Stimulated activated naive CD8-positive, alpha-beta T cell treated with anti-CD3 and anti-CD28 coated beads, Interleukin-15, Interleukin-2, amounts not matched to agents 100 U/mL and 50 U/mL, for 24 hours (primary cell): ENCODE data around the gene PI4KA.
"Not testable (repeated sequence)": the region's sequence is repeated elsewhere in the genome, so short reads cannot be mapped to it uniquely, and the experiment has no call there.

Experiments used
- ATAC-seq: fragments of 150-1000 bp; cut with Tn5 transposase; one replicate; pipeline ENCODE4 v1.10.0; 2021
- DNase-seq: peaks from one replicate; pipeline ENCODE4 v3.0.0; 2021

PI4KA gene

DNA sequence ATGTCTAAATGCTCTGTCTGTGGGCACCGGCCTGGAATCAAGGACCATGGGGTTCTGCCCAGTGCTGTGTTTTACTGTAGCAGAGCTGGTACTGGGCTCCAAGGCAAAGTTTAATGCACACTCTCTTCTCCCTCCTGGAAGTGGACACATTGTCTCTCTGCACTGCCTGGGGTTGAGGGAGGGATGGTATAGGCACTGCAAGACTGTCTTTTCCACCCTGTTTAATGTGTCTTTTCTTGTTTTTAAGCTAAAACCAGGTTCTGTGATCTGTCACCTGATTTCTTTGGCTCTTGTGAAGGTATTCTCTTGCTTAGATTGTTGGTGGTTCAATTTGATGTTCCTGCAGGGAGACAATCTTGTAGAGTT, 194.0 kb downstream of the PI4KA start:
- DNase-seq (no peak), ATAC-seq (no peak)

DNA sequence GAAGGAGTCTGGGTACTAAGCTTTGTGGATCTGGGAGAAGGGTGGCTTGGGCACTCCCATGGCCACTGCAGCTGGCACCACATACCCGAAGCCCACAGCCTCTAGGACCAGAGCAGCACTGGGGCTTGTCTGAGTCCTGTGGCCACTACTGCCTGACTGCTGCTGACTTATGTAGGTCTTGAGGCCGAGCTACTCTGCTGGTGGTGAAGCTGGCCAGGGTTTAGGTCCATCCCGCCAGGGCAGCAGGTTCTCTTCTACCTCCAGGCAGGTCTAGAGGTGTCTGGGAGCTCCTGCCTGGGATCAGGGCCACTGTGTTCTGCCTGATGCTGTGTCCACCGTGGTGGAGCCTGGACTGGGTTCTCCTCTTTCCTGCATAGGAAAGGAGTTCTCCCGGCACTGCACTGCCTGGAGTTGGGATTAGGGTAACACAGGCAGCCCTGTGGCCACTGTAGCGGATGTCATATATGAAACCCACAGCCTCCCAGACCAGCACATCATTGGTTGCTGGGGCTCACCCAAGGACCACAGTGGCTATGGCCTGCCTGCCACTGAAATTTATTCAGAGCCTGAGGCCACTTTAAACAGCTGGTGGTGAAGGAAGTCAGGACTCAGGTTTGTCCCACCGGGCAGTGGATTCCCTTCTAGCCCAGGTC, 194.5 kb downstream of the PI4KA start:
- no peak for DNase-seq
- ATAC-seq: no peak

- ATAC-seq (no peak), DNase-seq (no peak)
Observed at GRCh38 chr22:20663137-20663828, 195.3 kb downstream of the PI4KA start.

GRCh38 chr22:20662524-20663036, 196.0 kb downstream of the PI4KA start:
- ATAC-seq, DNase-seq: not testable (repeated sequence)

- DNase-seq (no peak), ATAC-seq (no peak)
Observed at GRCh38 chr22:20661473-20661872, 197.1 kb downstream of the PI4KA start.

DNA sequence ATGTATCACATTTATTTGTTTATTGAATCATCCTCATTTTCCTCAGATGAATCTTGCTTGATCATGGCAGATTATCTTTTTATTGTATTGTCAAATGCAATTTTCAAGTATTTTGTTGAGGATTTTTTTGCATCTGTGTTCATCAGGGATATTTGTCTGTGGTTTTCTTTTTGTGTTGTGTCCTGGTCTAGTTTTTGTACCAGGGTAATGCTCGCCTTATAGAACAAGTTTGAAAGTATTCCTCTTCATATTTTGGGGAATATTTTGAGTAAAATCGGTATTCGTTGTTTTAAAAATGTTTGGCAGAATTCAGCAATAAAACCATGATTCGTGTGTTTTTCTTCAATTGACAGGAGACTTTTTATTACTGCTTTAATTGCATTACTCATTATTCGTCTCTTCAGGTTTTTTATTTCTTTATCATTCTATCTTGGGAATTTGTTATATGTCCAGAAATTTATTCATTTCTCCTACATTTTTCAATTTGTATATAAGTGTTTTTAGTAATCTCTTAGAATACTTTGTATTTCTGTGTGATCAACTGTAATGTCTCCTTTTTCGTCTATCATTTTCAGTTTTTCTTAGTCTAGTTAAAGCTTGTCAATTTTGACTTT, 198.1 kb downstream of the PI4KA start:
- ATAC-seq (no peak), DNase-seq (no peak)

GRCh38 chr22:20659920-20660319, 198.7 kb downstream of the PI4KA start:
- ATAC-seq: no peak
- DNase-seq: no peak

DNA sequence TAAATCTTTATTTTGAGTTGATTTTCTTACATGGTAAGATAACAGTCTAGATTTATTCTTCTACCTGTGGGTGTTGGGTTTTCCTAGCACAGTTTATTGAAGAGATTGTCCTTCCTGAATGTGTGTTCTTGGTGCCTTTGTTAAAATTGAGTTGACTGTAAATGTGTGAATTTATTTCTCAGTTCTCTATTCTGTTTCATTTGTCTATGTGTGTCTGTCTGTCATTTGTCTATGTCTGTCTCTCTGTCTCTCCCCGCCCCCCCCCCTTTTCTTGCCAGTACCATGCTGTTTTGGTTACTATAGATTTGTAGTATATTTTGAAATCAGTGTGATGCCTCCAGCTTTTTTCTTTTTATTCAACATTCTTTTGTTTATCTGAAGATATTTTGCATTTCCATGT, 199.4 kb downstream of the PI4KA start:
- no peak for ATAC-seq

GRCh38 chr22:20658433-20659222, 200.0 kb downstream of the PI4KA start:
- ATAC-seq (no peak), DNase-seq (no peak)

More for the DNA sequence above, 199.4 kb downstream of the PI4KA start:
- DNase-seq: no peak

DNA sequence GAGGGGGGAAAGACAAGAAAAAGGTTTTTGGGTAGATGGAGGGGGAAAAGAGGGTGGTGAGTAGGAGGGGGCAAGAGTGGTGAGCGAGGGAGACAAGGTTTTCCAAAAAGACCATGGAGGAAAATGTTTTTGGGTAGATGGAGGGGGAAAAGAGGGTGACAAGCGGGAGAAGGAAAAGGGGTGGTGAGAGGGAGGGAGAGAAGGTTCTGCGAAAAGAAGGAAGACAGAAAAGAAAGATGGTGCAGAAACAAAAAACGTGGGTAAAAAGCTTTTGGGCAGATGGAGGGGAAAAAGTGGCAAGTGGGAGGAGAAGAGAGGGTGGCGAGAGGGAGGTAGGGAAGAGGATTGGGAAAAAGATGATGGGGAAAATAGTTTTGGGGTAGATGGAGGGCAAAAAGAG, 200.6 kb downstream of the PI4KA start:
- ATAC-seq: no peak
- no peak for DNase-seq
